K562 (cell line): Measurements from ENCODE around the gene KCNQ2. TPM values are rescaled to one million over a fixed set of nuclear protein-coding genes. Genes with fewer than 3 reads are reported as not detected.

Experiments used
- CREB5 ChIP-seq: fragments of 250-450 bp; sonication (Bioruptor Pico); IDR thresholded peaks from 2 replicates; pipeline ENCODE4 v1.5.0; 2020; ENCODE audit warnings: mild to moderate bottlenecking
- DACH1 ChIP-seq: fragments of 450-650 bp; IDR thresholded peaks from 2 replicates; pipeline ENCODE4 v1.6.1; 2018; ENCODE audit not compliant: partially characterized antibody
- GATAD2A ChIP-seq: fragments of 450-650 bp; IDR thresholded peaks from 2 replicates; pipeline ENCODE4 v1.6.1; 2017
- HMG20A ChIP-seq: fragments of 450-650 bp; formaldehyde crosslinking; conservative IDR thresholded peaks from 2 replicates; pipeline ENCODE4 v1.4.0; 2020; ENCODE audit warnings: mild to moderate bottlenecking, mixed read lengths
- MAFF ChIP-seq: IDR thresholded peaks from 2 replicates; pipeline ENCODE4 v1.6.1; 2012; ENCODE audit warnings: low read length, improper control_type of control experiment
- MXI1 ChIP-seq: IDR thresholded peaks from 2 replicates; pipeline ENCODE4 v1.6.1; 2011; ENCODE audit warnings: low read depth, mild to moderate bottlenecking, improper control_type of control experiment, low read length
- NCOA6 ChIP-seq: fragments of 450-650 bp; IDR thresholded peaks from 2 replicates; pipeline ENCODE4 v1.6.1; 2017; ENCODE audit warnings: mild to moderate bottlenecking
- RBM15 ChIP-seq: fragments of 200-400 bp; formaldehyde crosslinking; IDR thresholded peaks from 2 replicates; pipeline ENCODE4 v1.6.1; 2018; ENCODE audit warnings: mild to moderate bottlenecking, low read length, moderate library complexity; ENCODE audit not compliant: insufficient read depth
- RREB1 ChIP-seq: fragments of 250-450 bp; sonication (Bioruptor Pico); IDR thresholded peaks from 2 replicates; pipeline ENCODE4 v1.4.0; 2020
- SIN3B ChIP-seq: fragments of 450-650 bp; IDR thresholded peaks from 2 replicates; pipeline ENCODE4 v1.6.1; 2017; ENCODE audit warnings: low read depth, mild to moderate bottlenecking, moderate library complexity
- TAF1 ChIP-seq: IDR thresholded peaks from 2 replicates; pipeline ENCODE4 v1.6.1; 2011; ENCODE audit warnings: mild to moderate bottlenecking, low read length, moderate library complexity; ENCODE audit not compliant: insufficient read depth, control insufficient read depth, severe bottlenecking; ENCODE audit errors: extremely low read depth
- TAF15 ChIP-seq: fragments of 200-400 bp; formaldehyde crosslinking; IDR thresholded peaks from 2 replicates; pipeline ENCODE4 v1.6.1; 2017; ENCODE audit warnings: mild to moderate bottlenecking, low read depth, low read length, moderate library complexity
- TCF3 ChIP-seq: sonication (generic); formaldehyde crosslinking; IDR thresholded peaks from 2 replicates; pipeline ENCODE4 v1.4.0; 2020; ENCODE audit warnings: mild to moderate bottlenecking, missing genetic modification reagents
- ZNF184 ChIP-seq: sonication (generic); formaldehyde crosslinking; IDR thresholded peaks from 2 replicates; pipeline ENCODE4 v1.5.0; 2020; ENCODE audit warnings: missing genetic modification reagents
- ZNF316 ChIP-seq: fragments of 450-650 bp; IDR thresholded peaks from 2 replicates; pipeline ENCODE4 v1.6.1; 2016
- ZNF584 ChIP-seq: fragments of 200-800 bp; sonication (Bioruptor generic); IDR thresholded peaks from 2 replicates; pipeline ENCODE4 v1.6.1; 2016; ENCODE audit warnings: low read depth, mild to moderate bottlenecking, missing genetic modification characterization, missing compliant biosample characterization
- ZNF764 ChIP-seq: fragments of 250-450 bp; sonication (Bioruptor Pico); IDR thresholded peaks from 2 replicates; pipeline ENCODE4 v1.4.0; 2020; ENCODE audit warnings: low read depth, mild to moderate bottlenecking, moderate library complexity
- ZNF778 ChIP-seq: fragments of 450-650 bp; formaldehyde crosslinking; IDR thresholded peaks from 2 replicates; pipeline ENCODE4 v1.4.0; 2020; ENCODE audit warnings: mild to moderate bottlenecking, moderate library complexity
- polyA plus RNA-seq, 8 experiments: library from polyadenylated mRNA; depleted of rRNA in 4 of 8; stranded (reverse) in 5 of 8; unstranded in 3 of 8; fragments of >200 nt; fragmentation: Nextera tagmentation in 2 of 8; fragmentation: Illumina TruSeq in 1 of 8; extraction: Ambion mirVana in 2 of 8; extraction: Trizol in 1 of 8; gene quantifications; 2 replicates each; pipeline versions ENCODE4 v1.2.1 to v1.2.3, GENCODE V29; 2011 to 2014; ENCODE audit warnings: inconsistent platforms in 1 of 8, missing spikeins in 1 of 8
- total RNA-seq, 7 experiments: library from RNA; depleted of rRNA in 6 of 7; stranded (reverse); fragments of >200 nt in 6 of 7; fragmentation: Illumina TruSeq in 2 of 7; extraction: Trizol in 2 of 7; gene quantifications; 2 replicates each; pipeline versions ENCODE4 v1.2.1 to v1.2.3, GENCODE V29; 2011 to 2021; ENCODE audit warnings: low replicate concordance in 1 of 7
- TF ChIP-seq, protein P1 (sequence below), 3 experiments: fragments of 200-800 bp in 1 of 3; sonication (Bioruptor generic) in 1 of 3; sonication (generic) in 1 of 3; formaldehyde crosslinking in 1 of 3; IDR thresholded peaks; 2 replicates each; pipeline versions ENCODE4 v1.6.1 to v1.8.0; 2016 to 2022; ENCODE audit warnings: mild to moderate bottlenecking in 2 of 3, missing compliant biosample characterization in 2 of 3, missing genetic modification characterization in 2 of 3, missing genetic modification reagents in 1 of 3

The KCNQ2 gene
- total and polyA plus RNA-seq, 9 of the 15 experiments (the other 6 are each of a cell fraction or from before 2014, with no cell fraction given), result 0.13 to 0.16 TPM; not detected in 7

DNA sequence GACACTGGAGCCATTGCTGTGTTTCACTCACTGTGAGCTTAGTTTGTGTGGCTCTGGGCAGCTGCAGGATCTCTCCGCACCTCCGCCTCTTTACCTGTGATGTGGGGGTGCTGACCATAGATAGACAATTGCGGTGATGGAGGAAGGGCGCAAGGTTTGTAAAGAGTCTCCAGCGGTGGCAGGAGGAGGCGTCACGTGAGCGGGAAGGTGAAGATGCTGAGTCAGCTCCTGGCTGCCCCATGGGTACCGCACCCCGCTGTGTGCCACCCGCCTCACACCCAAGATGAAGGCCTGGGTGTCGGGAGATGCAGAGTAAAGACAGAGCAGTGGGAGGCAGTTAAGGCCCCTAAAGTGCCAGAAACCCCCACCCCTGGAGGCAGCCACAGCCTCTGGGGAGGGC is 9.0 kb upstream of the KCNQ2 start (continued):
- no peak for TF ChIP-seq TAF1
- no peak for TF ChIP-seq TCF3 (CRISPR knock-in tag)
- no peak for TF ChIP-seq GATAD2A
- TF ChIP-seq RREB1 (CRISPR knock-in tag), result no peak
- TF ChIP-seq, protein P1, sequence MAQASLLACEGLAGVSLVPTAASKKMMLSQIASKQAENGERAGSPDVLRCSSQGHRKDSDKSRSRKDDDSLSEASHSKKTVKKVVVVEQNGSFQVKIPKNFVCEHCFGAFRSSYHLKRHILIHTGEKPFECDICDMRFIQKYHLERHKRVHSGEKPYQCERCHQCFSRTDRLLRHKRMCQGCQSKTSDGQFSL (CRISPR knock-in tag; IDR thresholded peaks at IDR 0.05), result no peak
- TF ChIP-seq, protein P1 (tag; IDR thresholded peaks at IDR 0.05), result no peak
- TF ChIP-seq SIN3B, result no peak
- TF ChIP-seq HMG20A (CRISPR knock-in tag), result no peak
- TF ChIP-seq DACH1, result no peak
- TF ChIP-seq ZNF316, result peak; percentile 84
- TF ChIP-seq ZNF584, result no peak
- peak; percentile 30 for TF ChIP-seq MAFF
- TF ChIP-seq TAF15, result no peak
- TF ChIP-seq RBM15, result no peak
- no peak for TF ChIP-seq MXI1
- TF ChIP-seq ZNF778 (CRISPR knock-in tag), result no peak
- TF ChIP-seq ZNF184 (CRISPR knock-in tag), result no peak
- TF ChIP-seq ZNF764 (CRISPR knock-in tag), result no peak
- TF ChIP-seq CREB5 (CRISPR knock-in tag), result no peak
- TF ChIP-seq NCOA6, result no peak
